ENCODE results near the gene PEAK1. TPM values are rescaled to one million over a fixed set of nuclear protein-coding genes. Genes with fewer than 3 reads are reported as not detected.

PEAK1 gene
- total RNA-seq, 1 donor from 2014 or later: 60.0 TPM

GRCh38 chr15:77119446-77119845 is 300.5 kb downstream of the PEAK1 start:
- Histone ChIP-seq H3K4me1 (ENCODE audit: control insufficient read depth in 3 of 3, insufficient read depth in 3 of 3, low read length in 3 of 3) (peaks cover 0 to 6% (median 4%) of the 10 kb centered on the region in 3 donors), H3K36me3 (ENCODE audit: control insufficient read depth in 3 of 3, insufficient read depth in 3 of 3, low read length in 3 of 3) (peaks cover 3 to 5% (median 3%) of the 10 kb centered on the region in 3 donors), H3K4me3 (ENCODE audit: low read length in 3 of 3) (no peak overlapping the region), H3K27me3 (ENCODE audit: control insufficient read depth in 3 of 3, insufficient read depth in 3 of 3, low read length in 3 of 3) (no peaks in the 10 kb centered on the region), H3K27ac (ENCODE audit: low read depth, low read length) (no peak overlapping the region), H3K9me3 (ENCODE audit: control insufficient read depth in 3 of 3, low read length in 3 of 3) (no peaks in the 10 kb centered on the region), H3K9ac (ENCODE audit: low read depth in 1 of 3, low read length in 3 of 3) (no peak overlapping the region)

GRCh38 chr15:77118882-77119321 is 301.0 kb downstream of the PEAK1 start:
- Histone ChIP-seq H3K9me3 (ENCODE audit: control insufficient read depth in 3 of 3, low read length in 3 of 3) (no peaks in the 10 kb centered on the region), H3K27ac (ENCODE audit: low read depth, low read length) (no peak overlapping the region)

GRCh38 chr15:77115179-77115578 is 304.7 kb downstream of the PEAK1 start:
- no peak overlapping the region for H3K27ac ChIP-seq (ENCODE audit: low read depth, low read length)
- H3K4me3 ChIP-seq (ENCODE audit: low read length in 3 of 3): no peak overlapping the region
- H3K36me3 ChIP-seq (ENCODE audit: control insufficient read depth in 3 of 3, insufficient read depth in 3 of 3, low read length in 3 of 3): peaks cover 10 to 14% (median 11%) of the 10 kb centered on the region in 3 donors
- H3K4me1 ChIP-seq (ENCODE audit: control insufficient read depth in 3 of 3, insufficient read depth in 3 of 3, low read length in 3 of 3): peaks cover 6 to 7% (median 6%) of the 10 kb centered on the region in 3 donors
- H3K9me3 ChIP-seq (ENCODE audit: control insufficient read depth in 3 of 3, low read length in 3 of 3): no peaks in the 10 kb centered on the region
- H3K27me3 ChIP-seq (ENCODE audit: control insufficient read depth in 3 of 3, insufficient read depth in 3 of 3, low read length in 3 of 3): no peaks in the 10 kb centered on the region
- no peak overlapping the region for H3K9ac ChIP-seq (ENCODE audit: low read depth in 1 of 3, low read length in 3 of 3)

More at GRCh38 chr15:77118882-77119321, 301.0 kb downstream of the PEAK1 start:
- Histone ChIP-seq H3K4me3 (ENCODE audit: low read length in 3 of 3) (no peak overlapping the region), H3K27me3 (ENCODE audit: control insufficient read depth in 3 of 3, insufficient read depth in 3 of 3, low read length in 3 of 3) (no peaks in the 10 kb centered on the region), H3K9ac (ENCODE audit: low read depth in 1 of 3, low read length in 3 of 3) (no peak overlapping the region), H3K36me3 (ENCODE audit: control insufficient read depth in 3 of 3, insufficient read depth in 3 of 3, low read length in 3 of 3) (peaks cover 7 to 9% (median 9%) of the 10 kb centered on the region in 3 donors), H3K4me1 (ENCODE audit: control insufficient read depth in 3 of 3, insufficient read depth in 3 of 3, low read length in 3 of 3) (peaks cover 0 to 6% (median 4%) of the 10 kb centered on the region in 3 donors)

GRCh38 chr15:77112838-77113504 is 306.9 kb downstream of the PEAK1 start:
- Histone ChIP-seq H3K9ac (ENCODE audit: low read depth in 1 of 3, low read length in 3 of 3) (no peak overlapping the region), H3K4me1 (ENCODE audit: control insufficient read depth in 3 of 3, insufficient read depth in 3 of 3, low read length in 3 of 3) (peaks cover 3 to 9% (median 6%) of the 10 kb centered on the region in 3 donors), H3K36me3 (ENCODE audit: control insufficient read depth in 3 of 3, insufficient read depth in 3 of 3, low read length in 3 of 3) (peaks cover 10 to 14% (median 11%) of the 10 kb centered on the region in 3 donors)

GRCh38 chr15:77111789-77112188 is 308.1 kb downstream of the PEAK1 start:
- Histone ChIP-seq H3K9ac (ENCODE audit: low read depth in 1 of 3, low read length in 3 of 3) (no peak overlapping the region), H3K27ac (ENCODE audit: low read depth, low read length) (no peak overlapping the region), H3K4me3 (ENCODE audit: low read length in 3 of 3) (no peak overlapping the region), H3K36me3 (ENCODE audit: control insufficient read depth in 3 of 3, insufficient read depth in 3 of 3, low read length in 3 of 3) (peaks cover 10 to 14% (median 11%) of the 10 kb centered on the region in 3 donors), H3K4me1 (ENCODE audit: control insufficient read depth in 3 of 3, insufficient read depth in 3 of 3, low read length in 3 of 3) (peaks cover 15 to 21% (median 18%) of the 10 kb centered on the region in 3 donors), H3K27me3 (ENCODE audit: control insufficient read depth in 3 of 3, insufficient read depth in 3 of 3, low read length in 3 of 3) (no peaks in the 10 kb centered on the region), H3K9me3 (ENCODE audit: control insufficient read depth in 3 of 3, low read length in 3 of 3) (no peaks in the 10 kb centered on the region)

More at GRCh38 chr15:77112838-77113504, 306.9 kb downstream of the PEAK1 start:
- no peaks in the 10 kb centered on the region for H3K27me3 ChIP-seq (ENCODE audit: control insufficient read depth in 3 of 3, insufficient read depth in 3 of 3, low read length in 3 of 3)
- H3K4me3 ChIP-seq (ENCODE audit: low read length in 3 of 3): no peak overlapping the region
- no peak overlapping the region for H3K27ac ChIP-seq (ENCODE audit: low read depth, low read length)
- H3K9me3 ChIP-seq (ENCODE audit: control insufficient read depth in 3 of 3, low read length in 3 of 3): no peaks in the 10 kb centered on the region

DNA sequence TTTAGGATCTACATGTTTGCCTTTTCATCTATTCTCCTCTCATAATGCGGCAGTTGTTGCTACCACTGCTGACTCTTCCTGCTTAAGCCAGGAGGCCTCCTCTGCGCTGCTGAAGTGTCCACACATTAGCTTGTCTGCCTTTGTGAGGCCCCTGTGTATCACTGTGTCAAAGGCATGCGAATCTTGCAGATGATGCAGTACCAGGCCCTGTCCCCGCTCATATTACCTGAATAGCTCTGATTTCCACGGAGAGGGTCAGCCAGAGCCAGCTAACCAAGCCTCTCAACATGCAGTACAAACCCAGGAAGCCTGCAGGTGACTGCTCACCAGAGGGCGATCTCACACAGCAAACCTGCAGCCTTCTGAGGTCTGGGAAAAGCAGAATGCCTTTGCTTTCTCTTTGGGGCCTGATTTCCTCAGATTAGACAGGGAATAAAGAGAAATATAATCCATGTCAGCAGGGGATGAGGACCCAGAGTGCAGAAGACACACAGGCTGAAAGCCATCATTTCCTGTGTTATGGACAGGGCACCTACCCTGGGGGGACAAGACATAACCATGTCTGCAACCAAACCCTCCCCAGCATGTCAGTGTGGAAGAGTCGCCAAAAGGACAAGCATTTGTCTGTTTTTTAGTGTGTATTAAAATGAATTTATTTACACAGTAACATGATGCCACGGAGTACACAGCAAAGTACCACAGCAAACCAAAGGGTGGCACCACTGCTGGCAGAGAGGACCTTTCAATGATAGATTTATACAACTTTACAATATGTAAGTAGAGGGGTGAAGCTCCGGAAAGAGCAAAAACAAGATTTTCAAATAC is 312.2 kb downstream of the PEAK1 start:
- Histone ChIP-seq H3K27me3 (ENCODE audit: control insufficient read depth in 3 of 3, insufficient read depth in 3 of 3, low read length in 3 of 3) (no peaks in the 10 kb centered on the region), H3K27ac (ENCODE audit: low read depth, low read length) (peak overlapping the region; percentile 46), H3K4me3 (ENCODE audit: low read length in 3 of 3) (peak overlapping the region in 1 of 3 donors; percentile 24), H3K4me1 (ENCODE audit: control insufficient read depth in 3 of 3, insufficient read depth in 3 of 3, low read length in 3 of 3) (peaks cover 28 to 37% (median 28%) of the 10 kb centered on the region in 3 donors), H3K36me3 (ENCODE audit: control insufficient read depth in 3 of 3, insufficient read depth in 3 of 3, low read length in 3 of 3) (peaks cover 0 to 3% (median 0%) of the 10 kb centered on the region in 3 donors), H3K9ac (ENCODE audit: low read depth in 1 of 3, low read length in 3 of 3) (peak overlapping the region in 2 of 3 donors; percentile 25 to 43), H3K9me3 (ENCODE audit: control insufficient read depth in 3 of 3, low read length in 3 of 3) (no peaks in the 10 kb centered on the region)

DNA sequence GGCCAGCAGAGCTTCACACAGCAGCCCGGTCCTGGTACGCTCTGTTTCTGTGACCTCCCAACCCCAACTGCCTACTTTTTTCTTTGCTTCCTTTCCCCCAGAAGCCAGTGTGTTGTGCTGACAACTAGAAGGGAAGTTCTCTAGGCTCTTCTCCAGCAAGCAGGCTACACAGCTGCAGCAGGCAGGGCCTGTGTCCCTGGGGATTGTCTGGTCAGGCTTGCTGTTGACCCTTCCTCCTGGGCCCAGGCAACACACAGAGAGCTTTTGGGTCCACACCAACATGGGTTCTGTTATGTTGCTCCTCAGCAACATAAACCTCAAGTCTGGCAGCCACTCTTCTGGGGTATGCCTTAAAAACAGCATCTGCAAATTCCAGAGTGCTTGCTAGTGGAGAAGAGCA is 312.8 kb downstream of the PEAK1 start:
- peak overlapping the region in 2 of 3 donors; percentile 14 to 25 for H3K9ac ChIP-seq (ENCODE audit: low read depth in 1 of 3, low read length in 3 of 3)
- H3K27me3 ChIP-seq (ENCODE audit: control insufficient read depth in 3 of 3, insufficient read depth in 3 of 3, low read length in 3 of 3): no peaks in the 10 kb centered on the region
- peaks cover 0 to 3% (median 0%) of the 10 kb centered on the region in 3 donors for H3K36me3 ChIP-seq (ENCODE audit: control insufficient read depth in 3 of 3, insufficient read depth in 3 of 3, low read length in 3 of 3)
- H3K4me3 ChIP-seq (ENCODE audit: low read length in 3 of 3): peak overlapping the region in 1 of 3 donors; percentile 24
- H3K27ac ChIP-seq (ENCODE audit: low read depth, low read length): peak overlapping the region; percentile 46
- peaks cover 28 to 37% (median 28%) of the 10 kb centered on the region in 3 donors for H3K4me1 ChIP-seq (ENCODE audit: control insufficient read depth in 3 of 3, insufficient read depth in 3 of 3, low read length in 3 of 3)
- H3K9me3 ChIP-seq (ENCODE audit: control insufficient read depth in 3 of 3, low read length in 3 of 3): no peaks in the 10 kb centered on the region

DNA sequence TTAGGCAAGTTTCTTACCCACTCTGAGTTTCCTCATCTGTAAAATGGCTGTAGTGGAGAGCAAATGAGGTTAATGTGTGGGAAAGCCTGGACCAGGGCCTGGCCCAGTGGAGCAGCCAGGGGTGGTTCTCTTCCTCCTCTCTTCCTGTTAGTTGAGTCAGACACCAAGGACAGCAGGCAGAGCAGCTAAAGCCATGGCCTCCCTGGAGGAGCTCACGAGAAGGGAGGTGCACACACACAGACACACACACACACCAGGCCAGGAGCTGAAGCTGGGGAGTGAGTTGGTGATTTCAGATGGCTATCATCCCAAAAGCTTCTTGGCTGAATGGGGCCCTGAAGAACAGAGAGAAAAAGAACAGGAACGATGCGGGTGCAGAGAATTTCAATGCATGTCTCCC is 315.7 kb downstream of the PEAK1 start:
- no peaks in the 10 kb centered on the region for H3K27me3 ChIP-seq (ENCODE audit: control insufficient read depth in 3 of 3, insufficient read depth in 3 of 3, low read length in 3 of 3)

DNA sequence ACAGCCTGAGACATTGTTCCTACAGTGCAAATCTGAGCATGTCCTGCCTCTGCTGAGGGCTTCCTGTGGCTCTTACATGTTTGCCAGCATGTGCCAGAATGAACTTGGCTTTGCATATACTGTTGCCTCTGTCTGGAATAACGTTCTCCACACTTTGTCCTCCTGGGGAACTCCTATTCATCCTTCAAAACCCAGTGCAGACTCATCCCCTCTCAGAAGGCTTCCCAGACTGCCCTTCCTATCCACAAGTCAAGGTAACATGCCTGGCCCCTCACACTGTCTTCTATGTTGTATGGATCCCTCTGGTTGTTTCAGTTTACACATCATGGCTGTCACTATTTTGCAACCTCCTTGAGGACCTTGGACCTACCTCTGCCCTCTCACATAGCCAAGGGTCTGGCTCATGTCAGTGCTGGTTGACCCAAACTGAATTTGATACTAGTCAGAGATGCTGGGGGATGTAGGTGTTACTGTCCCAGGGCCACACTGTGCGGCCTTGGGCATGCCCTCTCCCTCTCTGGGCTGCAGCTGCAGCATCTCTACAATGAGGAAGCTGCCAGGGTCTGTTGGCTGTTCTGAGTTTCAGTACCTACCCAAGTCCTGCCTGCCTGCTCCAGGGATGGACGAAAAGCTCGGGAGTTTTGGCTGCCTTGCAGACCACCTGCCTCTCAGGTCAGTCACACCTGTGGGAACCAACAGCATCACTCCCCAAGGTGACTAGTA is 320.0 kb downstream of the PEAK1 start:
- no peak overlapping the region for H3K27ac ChIP-seq (ENCODE audit: low read depth, low read length)
- H3K9me3 ChIP-seq (ENCODE audit: control insufficient read depth in 3 of 3, low read length in 3 of 3): no peaks in the 10 kb centered on the region

More for the DNA sequence above, 315.7 kb downstream of the PEAK1 start:
- H3K9ac ChIP-seq (ENCODE audit: low read depth in 1 of 3, low read length in 3 of 3): no peak overlapping the region
- no peak overlapping the region for H3K27ac ChIP-seq (ENCODE audit: low read depth, low read length)
- H3K4me3 ChIP-seq (ENCODE audit: low read length in 3 of 3): no peak overlapping the region
- H3K9me3 ChIP-seq (ENCODE audit: control insufficient read depth in 3 of 3, low read length in 3 of 3): no peaks in the 10 kb centered on the region
- no peaks in the 10 kb centered on the region for H3K36me3 ChIP-seq (ENCODE audit: control insufficient read depth in 3 of 3, insufficient read depth in 3 of 3, low read length in 3 of 3)
- peaks cover 25 to 34% (median 28%) of the 10 kb centered on the region in 3 donors for H3K4me1 ChIP-seq (ENCODE audit: control insufficient read depth in 3 of 3, insufficient read depth in 3 of 3, low read length in 3 of 3)

More for the DNA sequence above, 320.0 kb downstream of the PEAK1 start:
- Histone ChIP-seq H3K36me3 (ENCODE audit: control insufficient read depth in 3 of 3, insufficient read depth in 3 of 3, low read length in 3 of 3) (no peaks in the 10 kb centered on the region), H3K27me3 (ENCODE audit: control insufficient read depth in 3 of 3, insufficient read depth in 3 of 3, low read length in 3 of 3) (no peaks in the 10 kb centered on the region), H3K4me1 (ENCODE audit: control insufficient read depth in 3 of 3, insufficient read depth in 3 of 3, low read length in 3 of 3) (peaks cover 5 to 10% (median 6%) of the 10 kb centered on the region in 3 donors), H3K4me3 (ENCODE audit: low read length in 3 of 3) (no peak overlapping the region), H3K9ac (ENCODE audit: low read depth in 1 of 3, low read length in 3 of 3) (no peak overlapping the region)

Data from skeletal muscle tissue (tissue), 4 donors.